Nephron (organoid): ENCODE data around the gene DDA1.

Experiments used
- H3K27ac Mint-ChIP-seq, 3 experiments: 2 replicates each; pipeline ENCODE4 v1.8.0; 2020; ENCODE audit warnings: mixed read lengths in 3 of 3, mild to moderate bottlenecking in 2 of 3, moderate library complexity in 1 of 3
- H3K27me3 Mint-ChIP-seq: 2 replicates; pipeline ENCODE4 v1.8.0; 2021; ENCODE audit warnings: low read depth, mild to moderate bottlenecking, moderate library complexity, mixed read lengths
- H3K36me3 Mint-ChIP-seq: 2 replicates; pipeline ENCODE4 v1.8.0; 2020; ENCODE audit warnings: low read depth, mixed read lengths
- H3K4me1 Mint-ChIP-seq: 2 replicates; pipeline ENCODE4 v1.8.0; 2020; ENCODE audit warnings: mixed read lengths
- H3K4me3 Mint-ChIP-seq, 3 experiments: 2 replicates each; pipeline ENCODE4 v1.8.0; 2020; ENCODE audit warnings: mild to moderate bottlenecking in 3 of 3, mixed read lengths in 3 of 3, moderate library complexity in 2 of 3
- H3K9me3 Mint-ChIP-seq: 2 replicates; pipeline ENCODE4 v1.8.0; 2020; ENCODE audit warnings: mixed read lengths
- CTCF ChIP-seq, 3 experiments: fragments of 200-600 bp; sonication (generic); IDR thresholded peaks; one replicate each; pipeline ENCODE4 v1.5.0; 2021; ENCODE audit warnings: antibody characterized with exemption in 3 of 3; ENCODE audit not compliant: unreplicated experiment in 3 of 3

Gene DDA1

GRCh38 chr19:17285415-17286135 is 23.8 kb upstream of the DDA1 start:
- no peak for TF ChIP-seq CTCF (IDR thresholded peaks at IDR 0.05; ENCODE audit: unreplicated experiment in 3 of 3)
- H3K27ac Mint-ChIP-seq, result no peak overlapping the region
- H3K36me3 Mint-ChIP-seq, result peaks cover 4% of the 10 kb centered on the region
- no peaks in the 10 kb centered on the region for H3K9me3 Mint-ChIP-seq
- peaks cover 11% of the 10 kb centered on the region for H3K27me3 Mint-ChIP-seq
- no peak overlapping the region for H3K4me3 Mint-ChIP-seq
- H3K4me1 Mint-ChIP-seq, result no peaks in the 10 kb centered on the region

- peaks cover 8% of the 10 kb centered on the region for H3K27me3 Mint-ChIP-seq
- no peaks in the 10 kb centered on the region for H3K9me3 Mint-ChIP-seq
- H3K4me3 Mint-ChIP-seq, result no peak overlapping the region
- no peaks in the 10 kb centered on the region for H3K4me1 Mint-ChIP-seq
- no peak overlapping the region for H3K27ac Mint-ChIP-seq
- TF ChIP-seq CTCF (IDR thresholded peaks at IDR 0.05; ENCODE audit: unreplicated experiment in 3 of 3), result no peak
- H3K36me3 Mint-ChIP-seq, result peaks cover 4% of the 10 kb centered on the region
These were observed 23.1 kb upstream of the DDA1 start for GRCh38 chr19:17286263-17286662.

GRCh38 chr19:17286752-17287151 is 22.6 kb upstream of the DDA1 start:
- H3K36me3 Mint-ChIP-seq, result peaks cover 4% of the 10 kb centered on the region
- no peak for TF ChIP-seq CTCF (IDR thresholded peaks at IDR 0.05; ENCODE audit: unreplicated experiment in 3 of 3)
- no peak overlapping the region for H3K27ac Mint-ChIP-seq
- H3K9me3 Mint-ChIP-seq, result no peaks in the 10 kb centered on the region
- no peaks in the 10 kb centered on the region for H3K4me1 Mint-ChIP-seq
- H3K27me3 Mint-ChIP-seq, result peaks cover 4% of the 10 kb centered on the region
- H3K4me3 Mint-ChIP-seq, result no peak overlapping the region

GRCh38 chr19:17289489-17289888 is 19.9 kb upstream of the DDA1 start:
- no peaks in the 10 kb centered on the region for H3K9me3 Mint-ChIP-seq
- peaks cover 4% of the 10 kb centered on the region for H3K36me3 Mint-ChIP-seq
- H3K4me3 Mint-ChIP-seq, result peak overlapping the region; percentile 32 to 60 (median 38)
- no peak overlapping the region for H3K27ac Mint-ChIP-seq
- no peaks in the 10 kb centered on the region for H3K27me3 Mint-ChIP-seq
- H3K4me1 Mint-ChIP-seq, result no peaks in the 10 kb centered on the region
- TF ChIP-seq CTCF (IDR thresholded peaks at IDR 0.05; ENCODE audit: unreplicated experiment in 3 of 3), result no peak

- Mint-ChIP-seq H3K36me3 (peaks cover 12% of the 10 kb centered on the region), H3K4me3 (peak overlapping the region; percentile 82 to 85 (median 83)), H3K4me1 (no peaks in the 10 kb centered on the region), H3K9me3 (no peaks in the 10 kb centered on the region), H3K27ac (peak overlapping the region in 2 of 3 experiments; percentile 83 to 85), H3K27me3 (no peaks in the 10 kb centered on the region)
- TF ChIP-seq CTCF (IDR thresholded peaks at IDR 0.05; ENCODE audit: unreplicated experiment in 3 of 3), result peak; percentile 47 to 62 (median 50)
These were observed 16.9 kb upstream of the DDA1 start for GRCh38 chr19:17292301-17293074.
